Mesenchymal stem cell (in vitro differentiated cells and primary cell): ENCODE data around the gene EPHB6.

Experiments used
- DNase-seq: peaks from one replicate; pipeline ENCODE4 v3.0.0-alpha.2; 2013
- H2AFZ ChIP-seq: one replicate; pipeline ENCODE4 v1.6.1; 2013; ENCODE audit warnings: low read depth, mild to moderate bottlenecking, control low read depth, inconsistent platforms, low read length, moderate library complexity
- H2AK5ac ChIP-seq: 2 replicates; pipeline ENCODE4 v1.6.1; 2013; ENCODE audit warnings: low read length, moderate library complexity, mild to moderate bottlenecking, inconsistent platforms; ENCODE audit not compliant: severe bottlenecking
- H2BK120ac ChIP-seq: one replicate; pipeline ENCODE4 v1.6.1; 2013; ENCODE audit warnings: low read depth, mild to moderate bottlenecking, inconsistent platforms, low read length, moderate library complexity
- H2BK12ac ChIP-seq, 2 experiments: one replicate each; pipeline ENCODE4 v1.6.1; 2013; ENCODE audit warnings: inconsistent platforms in 2 of 2, low read length in 2 of 2, mild to moderate bottlenecking in 2 of 2, moderate library complexity in 2 of 2, control low read depth in 1 of 2
- H2BK15ac ChIP-seq: one replicate; pipeline ENCODE4 v1.6.1; 2013; ENCODE audit warnings: mild to moderate bottlenecking, low read depth, inconsistent platforms; ENCODE audit not compliant: poor library complexity, severe bottlenecking
- H2BK5ac ChIP-seq: 2 replicates; pipeline ENCODE4 v1.6.1; 2013; ENCODE audit warnings: low read depth, mild to moderate bottlenecking, low read length, control low read depth, inconsistent platforms; ENCODE audit not compliant: poor library complexity, severe bottlenecking
- H3K14ac ChIP-seq, 2 experiments: one replicate each; pipeline ENCODE4 v1.6.1; 2013; ENCODE audit warnings: inconsistent platforms in 2 of 2, low read length in 2 of 2, control low read depth in 1 of 2, mild to moderate bottlenecking in 1 of 2, moderate library complexity in 1 of 2
- H3K18ac ChIP-seq, 2 experiments: one replicate each; pipeline ENCODE4 v1.6.1; 2013; ENCODE audit warnings: inconsistent platforms in 2 of 2, low read length in 2 of 2, control low read depth in 1 of 2, low read depth in 1 of 2, mild to moderate bottlenecking in 1 of 2
- H3K23ac ChIP-seq, 2 experiments: one replicate each; pipeline ENCODE4 v1.6.1; 2013; ENCODE audit warnings: inconsistent platforms in 2 of 2, low read length in 2 of 2, mild to moderate bottlenecking in 2 of 2, moderate library complexity in 2 of 2, control low read depth in 1 of 2
- H3K27ac ChIP-seq: 2 replicates; pipeline ENCODE4 v1.5.1; 2013; ENCODE audit warnings: mild to moderate bottlenecking, moderate library complexity, low read length, control low read depth, inconsistent platforms; ENCODE audit not compliant: poor library complexity, severe bottlenecking
- H3K27me3 ChIP-seq, 2 experiments: 2 replicates each; pipeline versions ENCODE4 v1.6.1 to v1.7.0; 2013; ENCODE audit warnings: low read length in 2 of 2, mild to moderate bottlenecking in 2 of 2, moderate library complexity in 2 of 2, control low read depth in 1 of 2, inconsistent platforms in 1 of 2; ENCODE audit not compliant: control insufficient read depth in 1 of 2, insufficient read depth in 1 of 2
- H3K36me3 ChIP-seq, 2 experiments: 2 replicates each; pipeline versions ENCODE4 v1.6.1 to v1.7.0; 2013; ENCODE audit warnings: low read length in 2 of 2, control low read depth in 1 of 2, inconsistent platforms in 1 of 2, low read depth in 1 of 2, mild to moderate bottlenecking in 1 of 2; ENCODE audit not compliant: insufficient read depth in 2 of 2, control insufficient read depth in 1 of 2
- H3K4ac ChIP-seq, 2 experiments: one replicate each; pipeline ENCODE4 v1.6.1; 2013; ENCODE audit warnings: inconsistent platforms in 2 of 2, low read length in 2 of 2, mild to moderate bottlenecking in 2 of 2, moderate library complexity in 2 of 2, control low read depth in 1 of 2, low read depth in 1 of 2
- H3K4me1 ChIP-seq: 2 replicates; pipeline ENCODE4 v1.6.1; 2013; ENCODE audit warnings: low read depth, low read length, control low read depth; ENCODE audit not compliant: control insufficient read depth, insufficient read depth
- H3K4me2 ChIP-seq: 2 replicates; pipeline ENCODE4 v1.6.1; 2013; ENCODE audit warnings: low read length, mild to moderate bottlenecking, inconsistent platforms; ENCODE audit not compliant: poor library complexity, severe bottlenecking
- H3K4me3 ChIP-seq, 2 experiments: 2 replicates each; pipeline versions ENCODE4 v1.5.1 to v1.7.0; 2013; ENCODE audit warnings: low read length in 2 of 2, mild to moderate bottlenecking in 2 of 2, control low read depth in 1 of 2, low read depth in 1 of 2; ENCODE audit not compliant: insufficient read depth in 1 of 2
- H3K79me1 ChIP-seq: replicated peaks from 2 replicates; pipeline ENCODE4 v1.6.1; 2013; ENCODE audit warnings: mild to moderate bottlenecking, control low read depth, low read length, inconsistent platforms; ENCODE audit not compliant: poor library complexity, severe bottlenecking
- H3K9ac ChIP-seq: 2 replicates; pipeline ENCODE4 v1.7.0; 2013; ENCODE audit warnings: mild to moderate bottlenecking, low read length, moderate library complexity
- H3K9me3 ChIP-seq: 2 replicates; pipeline ENCODE4 v1.7.0; 2013; ENCODE audit warnings: mild to moderate bottlenecking, low read length; ENCODE audit not compliant: control insufficient read depth
- H4K8ac ChIP-seq: one replicate; pipeline ENCODE4 v1.6.1; 2013; ENCODE audit warnings: inconsistent platforms, mild to moderate bottlenecking, low read length, moderate library complexity
- H4K91ac ChIP-seq: one replicate; pipeline ENCODE4 v1.6.1; 2013; ENCODE audit warnings: mild to moderate bottlenecking, low read length, inconsistent platforms
- WGBS: methylation state at CpG from one replicate; pipeline ENCODE4 v1.1.7; 2013; ENCODE audit warnings: mixed read lengths; 5-methylcytosine and 5-hydroxymethylcytosine counted together

EPHB6 gene

DNA sequence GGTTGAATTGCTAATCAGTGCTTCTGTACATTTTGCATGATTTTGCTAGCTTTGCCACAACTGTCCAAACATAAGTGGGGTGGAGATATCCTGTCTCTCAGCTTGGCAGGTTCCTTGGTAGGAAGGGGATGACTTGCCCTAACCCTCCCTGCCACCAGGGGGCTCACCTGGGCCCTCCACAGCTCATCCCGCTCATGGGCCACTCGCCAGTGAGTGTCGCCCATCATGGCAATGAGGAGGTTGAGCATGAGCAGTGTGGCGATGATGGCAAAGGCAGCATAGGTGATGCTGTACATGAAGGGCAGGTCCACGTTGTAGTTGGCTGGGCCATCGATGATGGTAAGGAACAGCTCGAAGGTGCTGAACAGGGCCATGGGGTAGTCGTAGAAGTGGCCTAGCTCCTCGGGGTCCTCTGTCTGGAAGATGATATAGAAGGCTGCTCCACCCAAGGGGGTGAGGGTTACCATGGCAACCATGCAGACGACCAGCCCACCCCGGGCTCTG, 18.5 kb downstream of the EPHB6 start:
- Histone ChIP-seq H2AFZ (no peak overlapping the region), H4K91ac (no peak overlapping the region), H3K14ac (no peak overlapping the region), H3K27me3 (peaks cover 0 to 27% of the 10 kb centered on the region in 2 experiments), H2BK5ac (no peak overlapping the region), H3K27ac (no peak overlapping the region), H3K36me3 (no peaks in the 10 kb centered on the region), H2BK120ac (no peak overlapping the region), H3K4me3 (no peak overlapping the region), H3K4me1 (peaks cover 2% of the 10 kb centered on the region), H3K4me2 (no peak overlapping the region), H3K79me1 (no peaks in the 10 kb centered on the region), H3K23ac (no peak overlapping the region), H3K18ac (no peak overlapping the region), H2BK15ac (no peak overlapping the region), H4K8ac (no peak overlapping the region), H2AK5ac (no peak overlapping the region), H2BK12ac (no peak overlapping the region), H3K9me3 (no peaks in the 10 kb centered on the region), H3K4ac (no peak overlapping the region), H3K9ac (no peak overlapping the region)
- 63% methylated on average over 11 of the region's 11 CpGs for WGBS
- no peak for DNase-seq

- Histone ChIP-seq H4K8ac (no peak overlapping the region), H3K4me2 (no peak overlapping the region), H2BK15ac (no peak overlapping the region), H3K4ac (no peak overlapping the region), H2BK120ac (no peak overlapping the region), H3K27ac (no peak overlapping the region), H3K14ac (no peak overlapping the region), H3K4me3 (no peak overlapping the region), H3K9ac (no peak overlapping the region), H3K23ac (no peak overlapping the region), H3K36me3 (no peaks in the 10 kb centered on the region), H2BK5ac (no peak overlapping the region), H3K27me3 (peaks cover 0 to 30% of the 10 kb centered on the region in 2 experiments), H3K79me1 (no peaks in the 10 kb centered on the region), H3K4me1 (peaks cover under 1% of the 10 kb centered on the region), H2AFZ (no peak overlapping the region), H3K18ac (no peak overlapping the region), H2BK12ac (no peak overlapping the region), H4K91ac (no peak overlapping the region), H3K9me3 (no peaks in the 10 kb centered on the region), H2AK5ac (no peak overlapping the region)
- 73% methylated on average over 5 of the region's 5 CpGs for WGBS
- DNase-seq, result no peak
Measured at GRCh38 chr7:142873871-142874270, 19.0 kb downstream of the EPHB6 start.

GRCh38 chr7:142874409-142874808, 19.5 kb downstream of the EPHB6 start:
- Histone ChIP-seq H4K91ac (no peak overlapping the region), H2BK15ac (no peak overlapping the region), H3K4ac (no peak overlapping the region), H3K18ac (no peak overlapping the region), H3K4me1 (no peaks in the 10 kb centered on the region), H2BK120ac (no peak overlapping the region), H4K8ac (no peak overlapping the region), H3K4me3 (no peak overlapping the region), H3K4me2 (no peak overlapping the region), H3K9ac (no peak overlapping the region), H3K23ac (no peak overlapping the region), H2AFZ (no peak overlapping the region), H3K9me3 (no peaks in the 10 kb centered on the region), H2AK5ac (no peak overlapping the region), H3K27ac (no peak overlapping the region), H2BK5ac (no peak overlapping the region), H3K27me3 (peaks cover under 1 to 34% of the 10 kb centered on the region in 2 experiments), H3K79me1 (no peaks in the 10 kb centered on the region), H2BK12ac (no peak overlapping the region), H3K36me3 (no peaks in the 10 kb centered on the region), H3K14ac (no peak overlapping the region)
- DNase-seq, result no peak
- WGBS, result 86% methylated on average over 7 of the region's 7 CpGs

DNA sequence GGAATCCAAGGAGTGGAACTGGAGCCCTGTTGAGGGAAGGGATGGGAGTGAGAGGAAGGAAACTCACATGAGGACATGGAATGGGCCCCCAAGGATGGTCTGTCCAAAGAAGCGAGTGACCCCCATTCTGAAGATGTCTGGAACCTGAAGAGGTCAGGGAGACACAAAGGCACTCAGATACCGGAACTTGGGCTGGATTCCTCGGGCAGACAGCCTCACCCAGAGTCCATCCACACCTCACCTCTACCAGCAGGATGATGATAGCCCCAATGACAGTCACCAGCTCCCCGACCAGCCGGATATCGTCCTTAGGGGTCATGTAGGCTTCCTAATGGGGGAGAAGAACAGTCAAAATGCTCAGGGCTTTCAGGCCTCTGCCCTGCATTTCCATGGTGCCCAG, 20.0 kb downstream of the EPHB6 start:
- no peaks in the 10 kb centered on the region for H3K36me3 ChIP-seq
- no peak overlapping the region for H2AK5ac ChIP-seq
- no peak overlapping the region for H2AFZ ChIP-seq
- H3K9me3 ChIP-seq, result no peaks in the 10 kb centered on the region
- no peak overlapping the region for H3K9ac ChIP-seq
- H3K4me3 ChIP-seq, result no peak overlapping the region
- H3K18ac ChIP-seq, result no peak overlapping the region
- H3K14ac ChIP-seq, result no peak overlapping the region
- H3K23ac ChIP-seq, result no peak overlapping the region
- H3K27me3 ChIP-seq, result peaks cover 5 to 38% of the 10 kb centered on the region in 2 experiments
- H2BK15ac ChIP-seq, result no peak overlapping the region
- no peak overlapping the region for H3K27ac ChIP-seq
- WGBS, result 74% methylated on average over 6 of the region's 6 CpGs
- no peak overlapping the region for H4K8ac ChIP-seq
- no peak overlapping the region for H3K4me2 ChIP-seq
- no peaks in the 10 kb centered on the region for H3K4me1 ChIP-seq
- H2BK120ac ChIP-seq, result no peak overlapping the region
- no peak for DNase-seq
- H4K91ac ChIP-seq, result no peak overlapping the region
- no peaks in the 10 kb centered on the region for H3K79me1 ChIP-seq
- no peak overlapping the region for H3K4ac ChIP-seq
- H2BK5ac ChIP-seq, result no peak overlapping the region
- no peak overlapping the region for H2BK12ac ChIP-seq
